HL-60 (cell line): ENCODE data around the gene TJP3.

Experiments
- REST ChIP-seq: IDR thresholded peaks from 2 replicates; pipeline ENCODE4 v1.6.1; 2012; ENCODE audit warnings: low read depth; ENCODE audit not compliant: insufficient replicate concordance
- TF ChIP-seq, protein P1 (sequence below): IDR thresholded peaks from one replicate; pipeline ENCODE4 v1.5.1; 2011; ENCODE audit warnings: low read length, control low read depth, inconsistent platforms; ENCODE audit not compliant: insufficient read depth

- TF ChIP-seq, protein P1, sequence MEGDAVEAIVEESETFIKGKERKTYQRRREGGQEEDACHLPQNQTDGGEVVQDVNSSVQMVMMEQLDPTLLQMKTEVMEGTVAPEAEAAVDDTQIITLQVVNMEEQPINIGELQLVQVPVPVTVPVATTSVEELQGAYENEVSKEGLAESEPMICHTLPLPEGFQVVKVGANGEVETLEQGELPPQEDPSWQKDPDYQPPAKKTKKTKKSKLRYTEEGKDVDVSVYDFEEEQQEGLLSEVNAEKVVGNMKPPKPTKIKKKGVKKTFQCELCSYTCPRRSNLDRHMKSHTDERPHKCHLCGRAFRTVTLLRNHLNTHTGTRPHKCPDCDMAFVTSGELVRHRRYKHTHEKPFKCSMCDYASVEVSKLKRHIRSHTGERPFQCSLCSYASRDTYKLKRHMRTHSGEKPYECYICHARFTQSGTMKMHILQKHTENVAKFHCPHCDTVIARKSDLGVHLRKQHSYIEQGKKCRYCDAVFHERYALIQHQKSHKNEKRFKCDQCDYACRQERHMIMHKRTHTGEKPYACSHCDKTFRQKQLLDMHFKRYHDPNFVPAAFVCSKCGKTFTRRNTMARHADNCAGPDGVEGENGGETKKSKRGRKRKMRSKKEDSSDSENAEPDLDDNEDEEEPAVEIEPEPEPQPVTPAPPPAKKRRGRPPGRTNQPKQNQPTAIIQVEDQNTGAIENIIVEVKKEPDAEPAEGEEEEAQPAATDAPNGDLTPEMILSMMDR, result no peak
- no peak for TF ChIP-seq REST
These were observed 37.3 kb downstream of the TJP3 start for GRCh38 chr19:3745363-3746045.
